ENCODE results near the gene RIF1. TPM values are rescaled to one million over a fixed set of nuclear protein-coding genes. Genes with fewer than 3 reads are reported as not detected.

Gene RIF1
- 82.4 and 82.7 TPM in 2 replicates for total RNA-seq

- peaks cover 3% of the 10 kb centered on the region for H3K27me3 Mint-ChIP-seq (ENCODE audit: insufficient read depth)
- H3K4me3 Mint-ChIP-seq, result peak within 1 kb of the TSS; percentile 95
- H3K9me3 Mint-ChIP-seq, result no peaks in the 10 kb centered on the region
- peak within 1 kb of the TSS; percentile 92 for H3K27ac Mint-ChIP-seq
- intact Hi-C loops (cut with micrococcal nuclease), result loop anchor here (1.0 to 10.0 kb wide), 5 partner anchors 13 to 1823 kb away; partner anchors contain the start of genes ARL5A, MMADHC, NMI and RBM43
- H3K4me1 Mint-ChIP-seq (ENCODE audit: low read depth), result peaks cover 20% of the 10 kb centered on the region
- H3K36me3 Mint-ChIP-seq (ENCODE audit: low read depth), result peaks cover 15% of the 10 kb centered on the region
- peak; percentile 68 for DNase-seq (ENCODE audit: low spot score)
Observed at GRCh38 chr2:151409601-151410484, at the start of gene RIF1. Gene RIF1 (plus strand): TSS chr2:151409902. CDS start chr2:151410424, 522 bp downstream.

GRCh38 chr2:151361674-151362370 lies 47.9 kb upstream of the RIF1 start:
- H3K9me3 Mint-ChIP-seq, result no peaks in the 10 kb centered on the region
- no peak overlapping the region for H3K4me3 Mint-ChIP-seq
- intact Hi-C loops (cut with micrococcal nuclease), result no loop called here
- peaks cover 14% of the 10 kb centered on the region for H3K27me3 Mint-ChIP-seq (ENCODE audit: insufficient read depth)
- no peaks in the 10 kb centered on the region for H3K4me1 Mint-ChIP-seq (ENCODE audit: low read depth)
- no peak for DNase-seq (ENCODE audit: low spot score)
- no peak overlapping the region for H3K27ac Mint-ChIP-seq
- H3K36me3 Mint-ChIP-seq (ENCODE audit: low read depth), result no peaks in the 10 kb centered on the region

GRCh38 chr2:151363709-151364108 lies 46.0 kb upstream of the RIF1 start:
- Mint-ChIP-seq H3K36me3 (ENCODE audit: low read depth) (no peaks in the 10 kb centered on the region), H3K4me3 (no peak overlapping the region), H3K9me3 (no peaks in the 10 kb centered on the region), H3K27me3 (ENCODE audit: insufficient read depth) (peaks cover 4% of the 10 kb centered on the region), H3K27ac (no peak overlapping the region), H3K4me1 (ENCODE audit: low read depth) (no peaks in the 10 kb centered on the region)
- DNase-seq (ENCODE audit: low spot score), result no peak
- intact Hi-C loops (cut with micrococcal nuclease), result no loop called here

- Mint-ChIP-seq H3K4me3 (no peak overlapping the region), H3K9me3 (no peaks in the 10 kb centered on the region), H3K27ac (no peak overlapping the region), H3K27me3 (ENCODE audit: insufficient read depth) (peaks cover 12% of the 10 kb centered on the region), H3K4me1 (ENCODE audit: low read depth) (no peaks in the 10 kb centered on the region), H3K36me3 (ENCODE audit: low read depth) (no peaks in the 10 kb centered on the region)
- intact Hi-C loops (cut with micrococcal nuclease), result no loop called here
- no peak for DNase-seq (ENCODE audit: low spot score)
Observed at GRCh38 chr2:151367571-151367970, 42.1 kb upstream of the RIF1 start.

GRCh38 chr2:151374436-151374835 lies 35.3 kb upstream of the RIF1 start:
- intact Hi-C loops (cut with micrococcal nuclease), result no loop called here
- no peak for DNase-seq (ENCODE audit: low spot score)
- Mint-ChIP-seq H3K4me1 (ENCODE audit: low read depth) (peaks cover 5% of the 10 kb centered on the region), H3K9me3 (no peaks in the 10 kb centered on the region), H3K27ac (no peak overlapping the region), H3K4me3 (no peak overlapping the region), H3K27me3 (ENCODE audit: insufficient read depth) (peaks cover 8% of the 10 kb centered on the region), H3K36me3 (ENCODE audit: low read depth) (no peaks in the 10 kb centered on the region)

- Mint-ChIP-seq H3K4me1 (ENCODE audit: low read depth) (peaks cover 3% of the 10 kb centered on the region), H3K9me3 (no peaks in the 10 kb centered on the region), H3K4me3 (no peak overlapping the region), H3K27ac (no peak overlapping the region), H3K27me3 (ENCODE audit: insufficient read depth) (no peaks in the 10 kb centered on the region), H3K36me3 (ENCODE audit: low read depth) (no peaks in the 10 kb centered on the region)
- intact Hi-C loops (cut with micrococcal nuclease), result no loop called here
- DNase-seq (ENCODE audit: low spot score), result no peak
Observed at GRCh38 chr2:151379169-151379568, 30.5 kb upstream of the RIF1 start.

- Mint-ChIP-seq H3K9me3 (no peaks in the 10 kb centered on the region), H3K36me3 (ENCODE audit: low read depth) (no peaks in the 10 kb centered on the region), H3K27me3 (ENCODE audit: insufficient read depth) (peaks cover 4% of the 10 kb centered on the region), H3K4me3 (no peak overlapping the region), H3K27ac (no peak overlapping the region), H3K4me1 (ENCODE audit: low read depth) (no peaks in the 10 kb centered on the region)
- DNase-seq (ENCODE audit: low spot score), result no peak
- intact Hi-C loops (cut with micrococcal nuclease), result no loop called here
Observed at GRCh38 chr2:151380580-151381235, 29.0 kb upstream of the RIF1 start.

GRCh38 chr2:151381266-151381665 lies 28.4 kb upstream of the RIF1 start:
- Mint-ChIP-seq H3K27ac (no peak overlapping the region), H3K27me3 (ENCODE audit: insufficient read depth) (peaks cover 4% of the 10 kb centered on the region), H3K36me3 (ENCODE audit: low read depth) (no peaks in the 10 kb centered on the region), H3K9me3 (no peaks in the 10 kb centered on the region), H3K4me3 (no peak overlapping the region), H3K4me1 (ENCODE audit: low read depth) (no peaks in the 10 kb centered on the region)
- no peak for DNase-seq (ENCODE audit: low spot score)
- intact Hi-C loops (cut with micrococcal nuclease), result no loop called here

- peaks cover 5% of the 10 kb centered on the region for H3K4me1 Mint-ChIP-seq (ENCODE audit: low read depth)
- DNase-seq (ENCODE audit: low spot score), result no peak
- H3K9me3 Mint-ChIP-seq, result no peaks in the 10 kb centered on the region
- intact Hi-C loops (cut with micrococcal nuclease), result no loop called here
- no peak overlapping the region for H3K4me3 Mint-ChIP-seq
- peaks cover 7% of the 10 kb centered on the region for H3K27me3 Mint-ChIP-seq (ENCODE audit: insufficient read depth)
- no peak overlapping the region for H3K27ac Mint-ChIP-seq
- no peaks in the 10 kb centered on the region for H3K36me3 Mint-ChIP-seq (ENCODE audit: low read depth)
Observed at GRCh38 chr2:151388011-151388410, 21.7 kb upstream of the RIF1 start.

GRCh38 chr2:151391436-151391835 lies 18.3 kb upstream of the RIF1 start:
- no peak for DNase-seq (ENCODE audit: low spot score)
- H3K27me3 Mint-ChIP-seq (ENCODE audit: insufficient read depth), result peaks cover 3% of the 10 kb centered on the region
- intact Hi-C loops (cut with micrococcal nuclease), result no loop called here
- H3K9me3 Mint-ChIP-seq, result no peaks in the 10 kb centered on the region
- H3K4me3 Mint-ChIP-seq, result no peak overlapping the region
- no peaks in the 10 kb centered on the region for H3K36me3 Mint-ChIP-seq (ENCODE audit: low read depth)
- H3K27ac Mint-ChIP-seq, result no peak overlapping the region
- peaks cover 5% of the 10 kb centered on the region for H3K4me1 Mint-ChIP-seq (ENCODE audit: low read depth)

GRCh38 chr2:151394509-151394908 lies 15.2 kb upstream of the RIF1 start:
- H3K36me3 Mint-ChIP-seq (ENCODE audit: low read depth), result no peaks in the 10 kb centered on the region
- DNase-seq (ENCODE audit: low spot score), result no peak
- intact Hi-C loops (cut with micrococcal nuclease), result no loop called here
- peaks cover 5% of the 10 kb centered on the region for H3K4me1 Mint-ChIP-seq (ENCODE audit: low read depth)
- H3K9me3 Mint-ChIP-seq, result no peaks in the 10 kb centered on the region
- H3K4me3 Mint-ChIP-seq, result no peak overlapping the region
- no peak overlapping the region for H3K27ac Mint-ChIP-seq
- peaks cover 3% of the 10 kb centered on the region for H3K27me3 Mint-ChIP-seq (ENCODE audit: insufficient read depth)

GRCh38 chr2:151395509-151396374 lies 14.0 kb upstream of the RIF1 start:
- no peak overlapping the region for H3K4me3 Mint-ChIP-seq
- H3K27ac Mint-ChIP-seq, result no peak overlapping the region
- no peaks in the 10 kb centered on the region for H3K4me1 Mint-ChIP-seq (ENCODE audit: low read depth)
- peaks cover 3% of the 10 kb centered on the region for H3K27me3 Mint-ChIP-seq (ENCODE audit: insufficient read depth)
- no peaks in the 10 kb centered on the region for H3K9me3 Mint-ChIP-seq
- H3K36me3 Mint-ChIP-seq (ENCODE audit: low read depth), result no peaks in the 10 kb centered on the region
- no peak for DNase-seq (ENCODE audit: low spot score)
- intact Hi-C loops (cut with micrococcal nuclease), result no loop called here
